Cerebellar nuclear complex (tissue), 1 donor: ENCODE results near the gene TAX1BP1.
"Not testable (repeated sequence)": the region's sequence is repeated elsewhere in the genome, so short reads cannot be mapped to it uniquely, and the experiment has no call there.

Experiments
- DNase-seq, 2 experiments: peaks; one replicate each; lab custom pipeline; 2025; lab: John Stamatoyannopoulos, UW

Gene TAX1BP1

DNA sequence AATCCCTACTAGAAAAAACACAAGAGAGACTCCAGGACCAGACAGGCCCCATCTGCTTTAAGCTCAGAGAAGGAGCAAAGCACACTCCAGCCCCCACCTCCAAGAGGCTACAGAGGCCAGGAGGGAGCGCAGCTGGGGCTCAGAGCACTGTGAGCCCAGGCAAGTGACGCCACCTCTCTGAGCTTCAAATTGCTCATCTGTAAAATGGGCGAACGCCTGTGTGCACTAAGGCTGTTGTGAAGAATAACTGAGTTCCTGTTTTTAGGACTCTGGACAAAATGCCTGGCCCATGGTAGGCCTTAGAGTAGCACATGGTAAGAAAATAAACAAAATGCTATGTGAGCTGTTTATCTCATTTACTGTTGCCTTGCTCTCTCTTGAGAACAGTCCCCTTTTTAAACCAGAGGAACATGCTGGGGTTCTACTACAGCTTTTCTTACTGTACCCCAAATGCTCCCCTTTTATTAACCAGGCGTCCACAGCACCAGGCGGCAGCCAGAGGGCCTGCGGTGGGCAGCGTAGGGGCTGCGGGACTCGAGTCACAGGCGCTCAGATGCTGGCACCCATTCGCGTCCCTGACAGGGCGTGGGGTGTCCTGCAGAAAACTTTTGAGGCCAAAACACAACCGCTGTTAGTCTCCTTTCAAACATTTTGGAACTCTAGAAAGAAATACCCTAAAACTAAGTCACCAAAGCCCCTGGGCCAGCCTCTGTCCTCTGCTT, 103.8 kb downstream of the TAX1BP1 start:
- no peak for DNase-seq

DNA sequence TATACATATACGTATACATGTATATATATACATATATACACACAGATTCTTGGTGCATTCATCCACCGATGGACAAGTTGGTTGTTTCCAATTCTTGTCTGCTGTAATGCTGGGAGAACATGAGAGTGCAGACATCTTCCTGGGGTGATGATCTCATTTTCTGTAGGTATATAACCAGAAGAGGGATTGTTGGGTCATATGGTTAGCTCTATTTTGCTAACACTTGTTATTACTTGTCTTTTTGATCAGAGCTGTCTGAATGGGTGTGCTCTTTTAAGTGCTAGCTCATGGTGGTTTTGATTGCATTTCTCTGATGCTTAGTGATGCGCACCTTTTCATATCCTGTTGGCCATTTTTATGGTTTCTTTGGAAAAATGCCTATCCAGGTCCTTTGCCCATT, 106.4 kb downstream of the TAX1BP1 start:
- DNase-seq, result no peak

DNA sequence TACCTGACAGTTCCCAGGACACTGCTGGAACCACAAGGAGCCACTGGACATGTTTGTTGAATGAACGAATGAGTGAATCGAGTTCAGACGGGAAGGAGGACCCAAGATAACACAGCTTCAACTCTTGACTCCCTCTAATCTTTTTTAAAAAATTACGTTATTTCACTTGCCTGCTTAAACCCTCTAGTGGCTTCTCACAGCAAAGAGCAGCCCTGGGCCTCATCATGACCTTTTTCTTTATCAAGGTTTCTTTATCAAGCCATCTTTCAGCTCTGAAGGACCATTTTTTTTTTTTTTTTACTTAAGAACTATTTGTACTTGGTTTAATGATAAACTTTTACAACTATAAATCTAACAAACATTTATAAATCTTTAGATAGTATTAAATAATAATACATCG, 110.6 kb downstream of the TAX1BP1 start:
- no peak for DNase-seq

DNA sequence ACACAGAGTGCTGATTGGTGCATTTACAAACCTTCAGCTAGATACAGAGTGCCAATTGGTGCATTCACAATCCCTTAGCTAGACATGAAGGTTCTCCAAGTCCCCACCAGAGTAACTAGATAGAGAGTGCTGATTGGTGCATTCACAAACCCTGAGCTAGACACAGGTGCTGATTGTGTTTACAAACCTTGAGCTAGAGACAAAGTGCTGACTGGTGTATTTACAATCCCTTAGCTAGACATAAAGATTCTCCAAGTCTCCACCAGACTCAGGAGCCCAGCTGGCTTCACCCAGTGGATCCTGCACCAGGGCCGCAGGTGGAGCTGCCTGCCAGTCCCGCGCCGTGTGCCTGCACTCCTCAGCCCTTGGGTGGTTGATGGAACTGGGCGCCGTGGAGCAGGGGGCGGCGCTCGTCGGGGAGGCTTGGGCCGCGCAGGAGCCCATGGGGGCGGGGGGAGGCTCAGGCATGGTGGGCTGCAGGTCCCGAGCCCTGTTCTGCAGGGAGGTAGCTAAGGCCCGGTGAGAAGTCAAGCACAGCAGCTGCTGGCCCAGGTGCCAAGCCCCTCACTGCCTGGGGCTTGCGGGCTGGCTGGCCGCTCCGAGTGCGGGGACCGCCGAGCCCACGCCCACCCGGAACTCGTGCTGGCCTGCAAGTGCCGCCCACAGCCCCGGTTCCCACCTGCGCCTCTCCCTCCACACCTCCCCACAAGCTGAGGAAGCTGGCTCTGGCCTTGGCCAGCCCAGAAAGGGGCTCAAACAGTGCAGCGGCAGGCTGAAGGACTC, 116.9 kb downstream of the TAX1BP1 start:
- not testable (repeated sequence) for DNase-seq

DNA sequence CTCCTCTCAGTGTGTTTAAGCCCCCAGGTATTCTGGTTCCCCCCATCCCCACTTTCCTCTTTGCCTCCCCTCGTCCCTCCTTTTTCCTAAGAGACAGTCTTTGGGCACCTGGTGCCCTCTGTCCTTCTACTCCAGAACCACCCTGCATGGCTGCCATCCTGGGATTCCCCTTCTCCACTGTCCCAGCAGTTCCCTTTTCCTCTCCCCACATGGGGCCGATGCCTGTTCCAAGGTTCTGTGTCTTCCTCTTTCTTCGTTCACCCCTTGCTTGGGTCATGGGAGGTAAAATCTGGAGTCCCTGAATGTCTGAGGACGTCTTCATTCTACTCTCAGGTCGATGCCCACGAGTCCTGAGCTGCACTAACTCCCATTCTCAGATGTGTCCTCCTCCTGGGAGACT, 120.8 kb downstream of the TAX1BP1 start:
- no peak for DNase-seq

DNA sequence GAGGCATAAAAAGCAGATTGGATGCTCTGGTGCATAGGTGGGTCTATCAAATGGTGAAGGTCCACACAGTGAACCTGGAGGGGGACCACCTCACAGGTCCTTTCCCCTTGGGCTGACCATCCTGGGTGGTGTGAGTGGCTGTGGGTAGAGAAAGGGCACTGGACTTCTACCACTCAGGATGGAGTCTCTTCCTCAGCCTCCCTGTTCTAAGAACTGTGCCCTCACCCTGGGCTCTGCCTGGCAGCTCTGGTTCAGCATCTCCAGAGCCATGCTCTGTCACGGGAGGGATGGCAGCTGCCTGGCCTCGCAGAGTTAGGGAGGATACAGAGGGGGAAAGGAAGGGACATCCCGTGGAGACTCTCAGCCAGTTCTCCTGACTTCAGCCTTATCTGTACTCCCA, 121.8 kb downstream of the TAX1BP1 start:
- no peak for DNase-seq

DNA sequence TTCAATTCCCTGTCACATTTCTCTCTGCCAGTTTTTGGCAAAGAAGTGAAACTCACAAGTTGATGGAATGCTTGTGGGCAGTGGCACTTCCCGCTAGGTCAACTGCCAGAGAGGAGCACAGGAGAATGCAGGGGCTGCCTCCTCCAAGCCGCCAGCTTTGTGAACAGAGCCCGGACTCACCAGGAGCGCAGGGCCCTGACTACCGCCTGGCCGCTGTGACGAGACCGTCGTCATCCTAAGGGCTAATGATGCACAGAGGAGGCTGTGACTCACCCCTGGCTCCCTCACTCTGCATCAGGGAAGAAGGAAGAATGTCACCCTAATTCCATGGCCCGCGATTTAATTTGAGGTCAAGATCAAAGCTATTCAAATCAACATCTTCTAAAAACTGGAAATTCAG, 123.9 kb downstream of the TAX1BP1 start:
- DNase-seq, result no peak

DNA sequence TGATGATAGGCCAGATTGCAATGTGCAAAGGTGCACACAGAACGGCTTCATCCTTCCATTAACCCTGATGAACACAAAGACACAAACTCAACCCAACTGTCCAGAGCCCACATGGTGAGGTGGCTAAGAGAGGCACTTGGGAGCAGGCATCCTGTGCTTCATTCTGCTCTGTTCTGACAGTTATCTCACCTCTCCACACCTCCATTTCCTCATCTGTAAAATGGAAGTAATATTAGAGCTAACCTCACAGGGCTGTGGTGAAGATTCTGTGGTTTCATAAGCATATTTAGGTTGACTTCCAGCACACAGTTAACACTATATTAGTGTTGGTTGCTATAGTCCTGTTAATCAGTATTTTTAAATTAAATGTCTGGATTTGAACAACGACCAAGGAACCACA, 126.3 kb downstream of the TAX1BP1 start:
- no peak for DNase-seq

DNA sequence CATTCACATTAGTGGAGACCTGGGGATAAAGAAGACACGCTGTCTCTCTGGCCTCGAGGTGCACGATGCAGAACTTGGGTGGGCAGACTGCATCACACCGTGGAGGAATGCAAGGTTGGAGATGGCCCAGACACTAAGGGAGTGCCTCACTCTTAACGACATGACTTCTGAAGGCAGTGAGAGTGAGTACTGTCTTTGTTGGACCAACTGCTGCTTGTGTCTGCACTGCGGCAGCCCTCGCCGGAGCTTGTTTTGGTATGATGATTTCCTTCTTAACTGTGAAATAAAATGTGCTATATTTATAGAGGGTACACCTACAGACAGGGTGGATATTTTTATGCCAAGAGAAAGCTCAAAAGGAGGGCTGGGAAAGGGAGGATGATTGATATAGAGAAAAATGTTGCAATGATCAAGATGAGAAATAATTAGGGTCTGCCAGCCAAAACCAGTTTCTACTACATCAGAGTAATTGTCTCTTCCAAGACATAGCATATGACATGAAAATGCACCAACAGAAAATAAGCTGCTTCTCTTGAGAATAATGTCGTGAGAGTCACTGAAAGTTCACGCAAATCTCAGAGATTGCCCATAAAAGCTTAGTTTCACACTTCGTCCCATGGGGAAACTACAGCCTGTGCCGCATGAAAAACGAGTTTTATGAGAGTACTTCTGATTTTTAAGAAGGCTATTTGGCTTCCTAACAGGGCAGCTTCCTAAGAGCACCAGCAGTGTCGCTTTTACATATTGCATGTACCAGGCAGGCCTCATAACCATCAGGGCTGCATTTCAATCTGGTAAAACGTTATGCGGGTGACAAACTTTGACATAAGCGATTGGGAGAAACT, 127.1 kb downstream of the TAX1BP1 start:
- no peak for DNase-seq

DNA sequence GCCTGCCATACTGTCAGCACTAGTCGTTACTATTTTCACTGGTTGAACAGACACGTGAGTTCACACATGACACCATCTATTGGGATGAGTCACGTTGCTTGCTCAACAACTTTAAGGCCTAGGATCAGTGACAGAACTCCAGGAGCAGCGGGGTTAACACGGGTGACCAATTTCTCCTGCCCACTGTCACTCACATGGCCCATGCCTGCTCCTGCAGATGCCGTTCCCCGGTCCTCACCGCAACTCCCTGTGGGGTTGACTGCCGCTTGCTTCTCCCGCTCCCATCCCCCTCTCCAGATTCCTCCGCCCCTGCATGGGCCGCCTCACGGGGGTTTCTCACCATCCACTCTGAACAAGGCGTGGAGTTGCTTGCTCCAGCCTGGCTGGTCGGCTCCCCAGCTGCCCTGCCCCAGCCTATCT, 128.2 kb downstream of the TAX1BP1 start:
- DNase-seq, result no peak

DNA sequence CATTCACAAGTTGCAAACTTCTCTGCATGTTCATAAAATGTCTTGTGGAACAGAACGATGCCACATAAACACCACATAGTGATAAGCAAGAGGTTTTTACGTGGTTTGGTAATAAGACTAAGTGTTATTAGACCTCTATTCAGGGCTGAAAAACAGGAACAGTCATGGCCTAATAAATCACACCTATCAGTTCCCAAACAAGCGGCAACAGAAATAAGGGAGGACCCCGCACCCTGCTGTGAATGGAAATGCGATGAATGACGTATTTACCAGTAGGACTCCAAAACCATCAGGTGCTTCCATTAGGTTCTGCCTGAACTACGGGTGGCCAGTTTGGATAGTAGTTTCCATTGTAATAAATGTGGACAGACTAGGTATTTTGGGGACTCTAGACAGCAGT, 129.1 kb downstream of the TAX1BP1 start:
- no peak for DNase-seq

DNA sequence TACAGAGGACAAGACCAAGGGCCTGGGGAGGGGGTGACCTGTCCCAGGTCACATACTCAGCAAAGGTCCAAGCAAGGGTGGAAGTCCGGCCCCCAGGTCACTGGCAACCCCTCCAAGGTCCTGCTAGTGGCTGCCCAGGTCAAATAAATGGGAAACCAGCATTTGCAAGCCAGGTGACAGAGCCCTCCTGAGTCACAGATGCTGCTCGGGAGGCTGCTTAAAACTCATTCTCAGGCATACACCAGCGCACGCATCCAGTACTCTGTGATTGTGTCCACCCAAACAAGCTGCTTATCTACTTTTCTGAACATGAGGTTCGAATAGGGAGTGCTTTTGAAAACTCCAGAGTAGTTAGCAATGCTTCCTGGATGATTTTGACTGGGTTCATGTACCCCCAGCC, 130.6 kb downstream of the TAX1BP1 start:
- no peak for DNase-seq

DNA sequence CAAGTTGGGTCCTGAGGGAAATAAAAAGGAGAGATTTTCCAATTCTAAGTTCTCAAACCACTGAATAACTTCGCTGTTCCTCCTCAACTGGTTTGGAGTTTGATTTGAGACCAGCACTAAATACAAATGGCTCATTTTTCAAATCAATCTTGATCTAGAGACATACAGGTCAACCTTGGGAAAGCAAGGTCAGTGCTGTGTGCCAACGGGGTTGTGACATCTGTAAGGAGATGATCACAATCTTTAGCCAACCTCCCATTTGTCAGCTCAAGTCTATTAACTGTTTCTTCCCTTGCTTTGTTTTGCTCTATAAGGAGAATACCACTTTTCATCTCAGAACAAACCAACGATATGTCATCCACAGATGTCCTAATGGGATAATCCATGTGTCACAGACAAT, 131.1 kb downstream of the TAX1BP1 start:
- no peak for DNase-seq

DNA sequence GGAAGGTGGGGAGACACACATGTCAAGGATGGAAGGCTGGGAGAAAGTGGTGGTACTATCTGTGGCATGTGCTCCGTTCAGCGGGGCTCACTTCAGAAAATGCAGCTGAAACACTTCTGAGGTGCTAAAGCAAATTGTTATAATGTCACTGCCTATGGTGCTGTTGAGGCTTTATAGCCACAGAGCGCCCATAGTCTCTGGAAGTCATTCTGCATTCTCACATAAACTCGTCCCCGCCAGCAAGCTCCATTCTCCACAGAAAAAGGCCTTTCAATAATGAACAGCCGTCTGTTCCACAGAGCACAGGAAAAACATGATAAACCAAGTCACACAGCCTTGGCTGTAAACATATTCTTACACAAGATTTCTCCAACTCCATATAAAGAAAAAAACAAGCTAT, 131.9 kb downstream of the TAX1BP1 start:
- DNase-seq, result no peak

DNA sequence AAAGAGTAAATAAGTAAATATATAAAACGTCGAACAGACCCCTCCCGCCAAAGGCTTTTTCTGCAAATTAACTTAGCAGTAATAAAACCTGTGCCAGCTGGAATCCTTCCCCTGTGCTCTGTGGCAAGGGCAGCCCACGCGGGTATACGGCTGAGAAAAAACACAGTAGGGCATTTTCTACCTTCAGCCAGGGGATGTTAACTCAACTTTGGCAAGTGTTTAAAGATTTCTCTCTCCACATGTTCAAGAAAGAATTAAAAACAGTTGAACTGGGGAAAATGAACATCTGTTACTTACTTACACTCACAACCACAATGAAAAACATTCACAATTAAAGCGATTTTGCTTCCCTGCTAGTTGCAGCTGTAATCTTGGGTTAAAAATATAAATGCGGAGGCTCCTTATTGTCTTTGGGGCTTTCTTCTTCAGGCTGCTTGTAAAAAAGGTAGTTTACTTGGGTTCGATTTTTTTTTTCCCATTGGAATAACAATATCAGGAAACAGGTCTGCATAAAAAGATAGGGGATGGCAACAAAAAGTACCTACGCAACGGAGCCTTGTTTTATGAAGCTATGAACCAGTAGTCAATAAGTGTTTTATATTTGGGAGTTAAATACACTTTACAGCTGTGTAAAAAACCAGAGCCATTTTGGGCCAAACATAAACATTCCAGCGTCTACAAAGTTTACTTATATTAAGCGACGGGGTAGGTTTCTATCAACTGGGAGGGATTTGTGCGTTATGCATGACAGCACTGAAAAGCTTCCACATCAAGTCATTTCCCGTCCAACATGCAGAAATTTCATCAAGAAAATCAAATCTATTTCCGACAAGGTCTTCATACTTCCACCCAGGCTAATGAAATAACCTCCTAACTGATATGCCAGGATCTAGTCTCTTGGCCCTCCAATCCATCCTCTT, 132.7 kb downstream of the TAX1BP1 start:
- no peak for DNase-seq

DNA sequence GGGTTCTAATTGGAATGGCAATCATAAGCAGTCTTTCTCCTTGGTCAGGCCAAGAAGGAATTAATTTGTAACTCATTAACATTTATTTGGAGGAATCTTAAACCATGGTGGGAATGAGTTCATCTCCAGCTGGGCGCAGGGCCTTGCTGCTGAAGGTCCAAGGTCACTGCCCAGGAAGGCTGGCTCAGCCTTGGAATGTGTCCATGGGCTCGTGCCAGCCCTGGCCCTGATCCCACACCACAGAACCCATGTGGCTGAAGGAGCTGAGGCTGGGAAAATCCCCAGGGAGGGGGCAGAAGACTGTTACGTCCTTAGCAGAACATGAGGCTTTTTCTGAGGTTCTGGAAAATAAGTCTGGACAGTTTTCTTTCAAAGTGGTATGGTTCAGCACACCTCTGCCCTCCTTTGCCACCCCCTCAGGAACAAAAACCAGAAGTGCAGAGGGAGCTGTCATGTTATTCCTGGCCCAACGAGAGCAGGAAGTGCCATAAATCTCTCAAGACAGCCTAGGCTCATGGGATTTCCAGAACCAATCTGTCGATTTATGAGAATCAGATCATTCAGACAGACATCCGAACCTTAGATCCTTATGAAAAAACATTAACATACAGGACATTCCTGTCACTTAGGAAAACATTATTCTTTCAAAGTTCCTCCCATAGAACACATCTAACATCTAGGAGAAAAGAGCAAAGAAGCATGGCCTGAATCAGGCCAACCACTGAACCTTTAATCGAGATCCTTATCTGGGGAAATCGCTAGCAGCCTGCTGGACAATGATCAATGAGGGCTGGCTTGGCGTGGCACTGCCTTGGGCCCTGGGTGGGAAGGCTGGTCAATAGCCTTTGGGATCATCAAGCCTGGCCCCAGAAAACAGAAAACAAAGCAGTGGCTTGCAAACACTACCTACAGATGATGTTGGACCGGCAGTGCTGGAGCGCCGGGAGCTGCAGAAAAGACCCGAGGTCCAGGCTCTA, 134.3 kb downstream of the TAX1BP1 start:
- DNase-seq, result no peak

DNA sequence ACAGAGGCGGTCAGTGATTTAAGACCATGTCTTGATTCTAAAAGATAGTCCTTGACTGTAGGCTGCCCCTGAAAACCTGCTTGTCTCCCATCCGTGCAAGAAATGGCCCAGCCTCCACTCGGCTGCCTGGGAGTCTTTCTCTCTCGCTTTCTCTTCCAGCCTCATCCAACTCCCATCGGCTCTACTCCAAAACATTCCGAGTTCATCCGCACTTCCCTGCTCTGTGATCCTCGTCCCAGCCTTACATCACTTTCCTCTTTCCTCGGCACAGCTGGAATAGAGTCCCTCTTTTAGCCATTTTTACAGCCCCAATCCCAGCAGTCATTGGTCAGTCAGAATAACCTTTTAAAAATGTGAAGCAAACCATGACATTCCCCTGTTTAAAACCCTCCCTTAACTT, 135.1 kb downstream of the TAX1BP1 start:
- no peak for DNase-seq

DNA sequence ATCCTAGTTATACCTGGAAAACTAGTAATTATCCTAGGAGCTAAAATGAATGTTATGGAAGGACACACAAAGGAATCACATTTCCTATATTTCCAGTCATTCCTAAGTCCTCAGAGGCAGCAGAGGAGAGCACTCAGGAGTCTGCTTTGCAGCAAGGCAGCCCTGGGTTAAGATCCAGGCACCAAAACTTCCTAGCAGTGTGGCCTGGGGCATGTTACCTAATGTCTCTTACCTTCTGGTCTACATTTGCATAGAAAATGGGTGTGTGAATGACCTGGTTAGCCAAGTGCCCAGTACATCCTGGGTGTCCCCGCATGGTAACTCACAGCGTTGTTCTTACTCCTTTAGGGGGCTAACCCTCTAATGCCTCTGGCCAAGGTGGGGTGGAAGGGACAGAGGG, 135.9 kb downstream of the TAX1BP1 start:
- DNase-seq, result no peak

DNA sequence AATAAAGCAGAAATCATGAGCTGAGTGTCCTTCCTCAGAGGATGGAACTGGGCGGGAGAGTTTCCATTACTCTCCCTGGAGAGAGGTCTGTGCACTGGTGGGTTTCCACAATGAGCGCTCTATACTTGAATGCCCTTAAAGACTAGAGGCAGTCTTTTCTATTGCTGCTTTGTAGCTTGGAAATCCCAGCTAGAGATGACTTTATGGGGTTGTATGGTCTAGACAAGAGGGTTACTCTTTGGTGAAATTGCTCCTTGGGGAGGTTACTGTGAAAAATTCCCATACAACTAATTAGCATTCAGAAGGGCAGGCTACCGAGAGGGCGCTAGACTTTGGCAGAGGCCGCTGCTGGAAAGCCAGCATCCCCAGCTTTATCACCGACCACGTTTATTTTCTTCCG, 136.8 kb downstream of the TAX1BP1 start:
- DNase-seq, result no peak
